Cortex of kidney (tissue), 1 donor: ENCODE data around the gene ARID1B.

Experiments used
- DNase-seq: peaks from one replicate; lab custom pipeline; 2025; lab: John Stamatoyannopoulos, UW

Gene ARID1B

DNA sequence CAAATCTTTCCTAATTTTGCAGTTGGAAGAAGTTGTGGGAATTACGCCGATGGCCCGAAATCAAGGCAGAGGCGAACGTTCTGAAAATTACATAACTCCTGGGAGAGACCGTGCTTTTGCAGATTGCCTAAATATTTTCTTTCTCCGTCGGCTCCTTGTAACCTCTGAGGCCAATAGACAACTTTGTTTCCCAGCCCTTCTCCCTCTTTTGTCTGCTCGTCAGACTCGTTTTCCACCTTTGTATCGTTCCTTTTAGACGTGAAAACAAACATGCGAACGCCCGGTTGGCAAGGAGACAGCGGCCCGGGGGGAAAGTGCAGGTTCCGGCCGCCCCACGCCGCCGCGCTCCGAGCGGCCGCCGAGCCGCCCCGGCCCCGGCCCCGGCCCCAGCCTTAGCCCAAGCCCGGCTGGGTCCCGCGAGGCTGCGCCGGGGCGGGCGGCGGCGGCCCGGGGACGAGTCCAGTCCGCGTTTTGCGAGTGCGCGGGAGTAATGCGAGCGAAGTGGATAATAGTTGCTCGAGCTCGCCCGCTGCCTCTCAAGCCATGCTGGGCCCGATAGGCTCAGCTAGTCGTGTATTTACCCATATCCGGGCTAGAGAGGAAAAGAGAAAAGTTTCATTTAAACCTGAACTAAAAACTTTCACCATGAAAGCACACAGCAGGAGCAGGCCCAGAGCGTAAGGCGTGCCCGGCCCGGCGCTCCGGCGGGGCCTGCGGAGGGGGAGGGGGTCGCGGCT is at the start of gene ARID1B:
Gene ARID1B, plus strand, starts transcription at position 539 of the 737 bp plus-strand sequence. CDS start 303 bp downstream, outside the sequence.
- DNase-seq, result no peak

DNA sequence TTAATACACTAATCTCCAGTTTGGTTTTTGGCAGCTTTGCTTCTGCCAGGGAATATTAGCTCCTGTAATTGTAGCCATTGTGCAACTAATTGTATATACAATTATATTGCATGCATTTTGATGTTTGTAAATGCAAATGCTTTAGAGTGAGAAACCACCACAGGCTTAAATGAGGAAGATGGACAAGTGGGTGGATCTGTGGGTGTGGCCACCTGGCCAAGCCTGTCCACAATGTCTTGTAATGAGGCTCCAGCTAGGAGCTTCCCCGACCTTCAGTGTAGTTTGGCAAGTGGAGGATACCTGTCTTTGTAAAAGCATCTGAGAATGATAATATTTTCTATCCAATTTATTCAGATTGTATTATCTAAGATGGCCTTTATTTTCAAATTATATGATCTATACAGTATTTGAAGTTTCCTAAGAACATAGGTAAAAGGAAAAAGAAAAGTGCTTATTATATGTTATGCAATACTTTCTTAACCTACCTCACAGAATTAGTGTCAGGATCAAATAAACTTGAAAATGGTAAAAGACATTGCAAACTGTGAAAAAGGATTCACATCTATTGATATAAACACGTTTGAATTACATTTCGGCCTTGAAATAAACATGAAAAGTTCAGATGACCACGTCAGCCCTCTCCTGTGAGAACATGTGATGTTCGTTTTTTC is 49.3 kb upstream of the ARID1B start:
- no peak for DNase-seq

DNA sequence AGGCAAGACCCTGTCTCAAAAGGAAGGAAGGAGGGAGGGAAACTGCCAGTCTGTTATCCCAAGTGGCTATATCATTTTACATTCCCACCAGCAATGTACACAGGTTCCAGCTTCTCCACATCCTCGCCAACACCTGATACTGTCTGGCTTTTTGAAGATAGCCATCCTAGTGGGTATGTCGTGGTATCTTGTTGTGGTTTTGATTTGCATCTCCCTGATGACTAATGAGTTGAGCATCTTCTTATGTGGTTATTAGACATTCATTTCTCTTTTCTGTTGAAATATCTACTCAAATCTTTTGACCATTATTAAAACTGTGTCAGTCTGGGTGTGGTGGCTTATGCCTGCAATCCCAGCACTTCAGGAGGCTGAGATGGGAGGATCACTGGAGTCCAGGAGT is 47.9 kb upstream of the ARID1B start:
- DNase-seq, result no peak

DNA sequence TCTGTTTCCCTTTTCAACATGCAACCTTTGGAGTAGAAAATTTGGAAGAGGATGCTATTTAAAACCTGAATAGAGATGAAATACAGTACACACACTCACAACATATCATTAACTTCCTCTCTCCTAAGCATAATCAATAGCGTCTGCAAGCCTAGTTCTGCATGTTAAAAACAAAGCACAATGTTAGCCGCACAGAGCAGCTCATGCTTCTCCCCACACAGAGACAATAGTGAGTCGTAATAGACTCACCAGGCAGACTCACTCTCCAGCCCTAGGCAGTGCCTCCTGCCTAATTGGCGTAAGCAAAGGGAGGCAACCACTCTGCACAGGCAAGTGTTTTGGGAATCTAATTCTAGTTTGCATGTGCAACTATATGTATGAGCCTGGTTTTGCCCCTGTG is 45.8 kb upstream of the ARID1B start:
- DNase-seq, result no peak

DNA sequence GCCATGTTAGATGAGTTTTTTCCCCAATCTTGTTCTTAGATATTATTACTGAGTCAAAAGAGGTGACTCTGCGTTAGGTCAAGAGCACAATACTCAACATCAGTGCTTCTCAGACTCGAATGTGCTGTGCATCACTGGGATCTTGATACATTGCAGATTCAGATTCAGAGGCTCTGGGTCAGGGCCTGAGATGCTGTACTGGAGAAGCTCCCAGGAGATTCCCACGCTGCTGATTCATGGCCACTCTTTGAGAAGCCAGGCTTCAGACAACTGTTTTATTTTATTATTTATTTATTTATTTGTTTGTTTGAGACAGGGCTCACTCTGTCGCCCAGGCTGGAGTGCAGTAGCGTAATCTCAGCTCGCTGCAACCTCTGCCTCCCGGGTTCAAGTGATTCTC is 41.4 kb upstream of the ARID1B start:
- no peak for DNase-seq

DNA sequence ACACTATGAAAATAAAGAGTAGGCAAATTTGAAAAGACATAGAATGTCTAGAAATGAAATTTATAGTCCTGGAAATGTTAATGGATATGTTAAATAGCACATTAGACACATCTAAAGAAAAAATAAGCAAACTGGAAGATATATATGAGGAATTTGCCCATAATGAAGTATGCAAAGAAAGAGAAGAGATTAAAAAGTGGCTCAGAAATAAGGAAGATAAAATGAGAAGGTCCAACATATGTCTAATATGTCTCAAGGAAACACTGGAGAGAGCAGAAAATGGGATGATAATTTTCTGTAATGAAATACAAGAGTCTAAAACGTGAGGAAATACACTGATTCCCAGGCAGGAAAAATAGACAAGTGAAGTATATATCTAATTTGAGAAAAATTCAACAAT is 36.6 kb upstream of the ARID1B start:
- no peak for DNase-seq

DNA sequence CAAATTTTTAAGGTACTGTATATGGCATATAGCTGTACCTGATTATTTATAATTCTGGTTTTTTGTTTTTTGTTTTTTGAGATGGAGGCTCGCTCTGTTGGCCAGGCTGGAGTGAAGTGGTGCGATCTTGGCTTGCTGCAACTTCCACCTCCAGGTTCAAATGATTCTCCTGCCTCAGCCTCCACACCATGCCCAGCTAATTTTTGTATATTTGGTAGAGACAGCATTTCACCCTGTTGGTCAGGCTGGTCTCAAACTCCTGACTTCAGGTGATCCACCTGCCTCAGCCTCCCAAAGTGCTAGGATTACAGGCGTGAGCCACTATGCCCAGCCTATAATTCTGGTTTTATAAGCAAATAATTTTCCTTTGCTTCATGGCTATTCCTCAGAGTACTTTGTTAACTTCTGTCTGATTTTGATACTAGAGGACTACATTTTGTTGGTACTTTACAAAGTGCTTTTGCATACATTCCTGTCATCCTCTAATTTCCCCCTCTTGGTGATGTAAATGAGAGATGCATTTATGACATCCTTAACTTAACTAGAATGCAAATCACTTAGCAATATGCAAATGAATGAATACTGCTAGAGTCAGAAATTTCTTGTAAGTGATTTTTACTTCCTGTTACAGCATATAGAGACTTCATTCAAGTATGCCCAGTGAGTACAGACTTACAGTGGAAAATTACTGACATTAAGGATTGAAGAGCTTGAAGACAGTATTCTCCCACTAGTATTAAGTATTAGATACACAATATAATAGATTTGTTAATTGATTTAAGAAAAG is 35.7 kb upstream of the ARID1B start:
- no peak for DNase-seq

DNA sequence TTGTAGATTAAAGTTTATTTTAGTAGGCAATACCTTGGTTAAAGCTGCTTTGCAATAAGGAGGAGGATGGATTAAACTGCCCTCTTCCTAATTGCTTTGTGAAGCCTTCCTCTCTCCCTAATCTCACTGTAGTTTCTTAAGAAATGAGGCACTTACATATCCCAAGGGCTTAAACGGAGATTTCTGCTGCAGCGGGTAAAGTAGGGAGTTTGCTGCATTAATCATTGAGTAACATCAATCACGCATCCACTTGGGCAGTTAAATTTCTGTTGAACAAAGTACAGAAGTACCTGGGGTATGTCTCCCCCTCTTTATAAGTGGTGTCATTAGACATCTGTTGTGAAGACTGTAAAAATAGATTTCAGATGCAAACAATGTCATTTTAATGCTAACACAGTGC is 29.5 kb upstream of the ARID1B start:
- DNase-seq, result no peak

DNA sequence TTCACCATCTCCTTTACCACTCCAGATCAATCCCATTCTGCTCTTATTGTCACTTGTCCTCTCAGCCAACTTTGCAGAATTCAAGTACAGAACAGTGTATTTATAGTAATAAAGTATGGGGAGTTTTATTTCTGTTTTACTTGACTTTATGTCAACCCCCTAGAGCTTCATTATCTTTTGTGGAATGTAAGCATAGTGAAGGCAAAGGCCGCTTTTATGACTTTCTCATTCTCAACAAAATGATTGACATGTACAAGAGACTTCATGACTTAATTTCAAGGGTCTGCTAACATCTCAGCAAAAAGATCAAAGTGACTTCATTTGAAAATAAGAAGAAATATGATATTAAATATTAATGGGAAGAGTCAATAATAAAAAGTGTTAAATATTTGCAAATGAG is 28.7 kb upstream of the ARID1B start:
- DNase-seq, result no peak

DNA sequence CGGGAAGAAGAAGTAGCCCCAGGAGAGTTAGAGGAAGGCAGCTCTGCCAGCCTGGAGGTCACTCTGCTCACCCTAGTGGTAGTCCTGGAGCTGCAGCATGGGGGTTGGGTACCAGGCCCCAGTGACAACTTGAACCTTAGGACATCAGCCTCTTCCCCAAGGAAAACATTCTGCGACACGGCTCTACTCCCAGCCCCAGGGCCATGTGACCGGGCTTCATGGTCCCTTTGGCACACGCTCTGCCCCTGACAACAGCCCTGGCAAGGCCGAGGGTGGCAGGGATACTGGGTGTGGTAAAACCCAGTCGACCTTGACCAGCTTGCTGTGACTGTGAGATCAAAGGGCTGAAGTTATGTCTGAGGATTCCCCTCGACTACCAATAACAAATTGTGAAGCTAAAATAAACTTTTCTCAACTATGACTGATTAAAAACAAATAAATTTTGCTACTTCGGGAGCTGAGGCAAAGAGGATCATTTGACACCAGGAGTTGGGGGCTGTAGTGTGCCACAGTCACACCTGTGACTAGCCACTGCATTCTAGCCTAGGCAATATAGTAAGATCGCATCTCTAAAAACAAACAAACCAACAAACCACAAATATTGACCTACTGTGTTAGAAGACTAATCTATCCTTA is 24.4 kb upstream of the ARID1B start:
- DNase-seq, result no peak

DNA sequence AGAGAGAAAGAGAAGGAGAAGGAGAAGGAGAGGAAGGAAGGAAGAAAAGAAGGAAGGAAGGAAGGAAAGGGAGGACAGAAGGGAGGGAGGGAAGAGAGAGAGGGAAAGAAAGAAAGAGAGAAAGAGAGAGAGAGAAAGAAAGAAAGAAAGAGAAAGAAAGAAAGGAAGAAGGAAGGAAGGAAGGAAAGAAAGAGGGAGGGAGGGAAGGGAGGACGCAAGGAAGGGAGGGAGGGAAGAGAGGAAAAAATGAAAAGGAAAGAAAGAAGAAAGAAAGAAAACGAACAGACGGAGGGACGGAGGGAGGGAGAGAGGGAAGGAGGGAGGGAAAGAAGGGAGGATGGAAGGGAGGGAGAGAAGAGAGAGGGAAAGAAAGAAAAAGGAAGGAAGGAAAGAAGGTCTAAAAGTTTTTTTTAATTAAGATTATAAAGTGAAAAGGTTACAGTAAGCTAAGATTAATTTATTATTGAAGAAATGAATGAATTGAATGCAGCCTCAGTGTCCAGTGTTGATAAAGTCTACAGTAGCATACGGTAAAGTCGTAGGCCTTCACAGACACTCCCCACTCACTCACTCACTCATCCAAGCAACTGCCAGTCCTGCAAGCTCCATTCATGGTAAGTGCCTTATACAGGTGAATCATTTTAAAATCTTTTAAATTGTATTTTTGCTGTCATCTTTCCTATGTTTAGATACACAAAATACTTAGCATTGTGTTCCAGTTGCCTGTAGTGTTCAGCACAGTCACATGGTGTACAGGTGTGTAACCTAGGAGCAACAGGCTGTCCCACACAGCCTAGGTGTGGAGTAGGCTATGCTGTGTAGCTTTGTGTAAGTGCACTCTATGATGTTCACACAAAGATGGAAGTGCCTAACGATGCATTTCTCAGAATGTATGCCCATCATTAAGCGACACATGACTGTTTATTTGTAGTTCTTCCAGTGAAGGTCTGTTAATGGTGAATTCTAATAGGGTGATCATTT is 20.3 kb upstream of the ARID1B start:
- DNase-seq, result no peak

DNA sequence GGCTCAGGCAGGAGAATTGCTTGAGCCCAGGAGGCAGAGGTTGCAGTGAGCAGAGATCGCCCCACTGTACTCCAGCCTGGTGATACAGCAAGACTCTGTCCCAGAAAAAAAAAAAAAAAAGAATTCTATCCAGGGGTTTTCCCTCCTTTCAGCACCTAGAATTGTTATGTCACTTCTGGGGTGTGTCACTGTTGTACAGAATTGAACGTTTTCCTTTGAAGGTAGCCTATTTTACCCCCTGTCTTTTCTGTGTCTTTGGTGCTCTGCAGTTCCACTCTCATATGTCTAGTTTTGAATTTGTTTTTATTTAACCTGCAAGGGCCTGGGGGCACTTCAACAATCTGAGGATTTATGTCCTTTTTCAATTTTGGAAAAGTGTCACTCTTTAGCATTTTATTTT is 19.3 kb upstream of the ARID1B start:
- no peak for DNase-seq

DNA sequence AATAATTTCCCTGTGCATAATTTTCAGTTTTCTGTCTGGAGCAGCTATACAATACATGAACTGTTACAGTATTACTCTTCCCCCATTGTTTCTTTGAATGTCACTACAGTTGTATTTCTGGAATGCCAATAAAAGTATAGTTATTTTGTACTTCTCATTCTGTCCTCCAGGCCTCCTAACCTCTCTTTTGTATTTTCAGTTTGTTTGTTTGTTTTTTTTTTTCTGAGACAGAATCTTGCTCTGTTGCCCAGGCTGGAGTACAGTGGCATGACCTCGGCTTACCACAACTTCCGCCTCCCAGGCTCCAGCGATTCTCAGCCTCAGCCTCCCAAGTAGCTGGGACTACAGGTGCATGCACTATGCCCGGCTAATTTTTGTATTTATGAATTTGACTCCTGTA is 16.8 kb upstream of the ARID1B start:
- no peak for DNase-seq

DNA sequence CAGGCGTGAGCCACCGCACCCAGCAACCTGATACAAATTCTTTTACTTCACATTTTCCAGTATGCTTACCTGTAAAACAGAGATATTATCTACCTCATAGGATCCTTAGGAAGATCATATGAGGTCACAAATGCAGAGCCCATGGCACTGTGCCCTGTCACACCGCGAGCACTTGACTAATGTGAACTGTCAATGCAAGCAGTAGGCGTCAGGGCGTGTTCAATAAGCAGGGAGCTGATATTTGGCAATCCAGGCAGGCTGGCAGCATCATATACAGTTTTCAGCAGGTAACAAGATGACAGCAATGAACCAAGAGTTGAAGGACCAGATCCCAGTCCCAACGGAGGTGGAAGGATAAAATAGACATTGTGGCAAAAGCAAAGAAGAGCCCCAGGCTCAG is 14.6 kb upstream of the ARID1B start:
- DNase-seq, result no peak

DNA sequence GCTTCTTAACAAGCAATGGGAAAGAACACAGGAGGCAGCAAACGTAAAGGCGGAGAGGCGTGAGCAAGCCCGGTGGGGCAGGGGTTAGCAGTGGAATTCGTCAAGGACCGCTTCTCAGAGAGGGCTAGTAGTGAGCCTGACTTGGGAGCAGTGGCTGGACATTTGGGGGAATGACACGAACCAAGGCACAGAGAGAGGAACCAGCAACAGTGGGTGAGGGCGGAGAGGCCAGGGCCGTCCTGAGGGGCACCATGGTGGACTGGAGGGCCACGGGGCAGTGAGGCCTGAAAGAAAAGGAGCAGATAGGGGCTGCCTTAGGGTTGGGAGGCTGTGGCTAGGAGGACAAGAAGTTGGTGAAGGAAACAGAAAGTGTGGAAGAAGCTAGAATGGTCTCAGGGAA is 12.1 kb upstream of the ARID1B start:
- no peak for DNase-seq

DNA sequence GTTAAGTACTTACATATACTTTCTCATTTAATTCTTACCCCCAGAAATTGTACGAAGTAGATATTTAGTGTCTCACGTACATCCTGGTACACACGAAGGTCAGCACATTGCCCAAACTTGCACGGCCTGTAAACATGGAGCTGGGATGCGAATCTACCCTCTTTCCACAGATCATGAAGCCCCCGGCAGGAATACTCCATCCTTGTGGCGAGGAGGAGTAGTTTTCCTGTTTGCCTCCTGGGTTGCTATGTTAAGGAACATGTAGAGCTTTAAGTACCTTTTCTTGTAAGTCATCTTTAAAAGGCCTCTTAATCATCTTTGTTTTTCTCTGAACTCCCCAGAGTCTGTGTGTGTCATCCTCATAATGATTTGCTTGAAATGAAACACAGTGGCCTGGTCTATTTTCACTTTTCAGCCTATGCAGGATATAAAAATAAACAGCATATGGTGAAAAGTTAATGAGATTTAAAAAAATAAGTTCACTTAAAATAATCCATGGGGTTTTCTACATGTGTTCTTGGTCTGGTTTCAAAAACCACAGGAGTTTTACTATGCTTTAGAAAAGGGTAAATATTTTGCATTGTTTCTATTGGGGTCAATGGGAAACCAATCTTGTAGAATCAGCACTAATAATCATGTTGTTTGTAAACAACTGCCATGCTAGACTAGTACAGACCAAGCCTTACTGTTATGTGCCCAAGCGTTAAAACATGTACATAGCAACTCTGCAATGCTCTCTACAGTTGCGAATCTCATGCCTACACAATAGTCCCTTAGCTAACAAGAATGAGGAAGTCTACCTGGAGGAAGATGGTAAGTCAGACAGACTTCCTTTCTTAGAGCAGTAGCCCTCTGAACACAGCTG is 9.3 kb upstream of the ARID1B start:
- no peak for DNase-seq

DNA sequence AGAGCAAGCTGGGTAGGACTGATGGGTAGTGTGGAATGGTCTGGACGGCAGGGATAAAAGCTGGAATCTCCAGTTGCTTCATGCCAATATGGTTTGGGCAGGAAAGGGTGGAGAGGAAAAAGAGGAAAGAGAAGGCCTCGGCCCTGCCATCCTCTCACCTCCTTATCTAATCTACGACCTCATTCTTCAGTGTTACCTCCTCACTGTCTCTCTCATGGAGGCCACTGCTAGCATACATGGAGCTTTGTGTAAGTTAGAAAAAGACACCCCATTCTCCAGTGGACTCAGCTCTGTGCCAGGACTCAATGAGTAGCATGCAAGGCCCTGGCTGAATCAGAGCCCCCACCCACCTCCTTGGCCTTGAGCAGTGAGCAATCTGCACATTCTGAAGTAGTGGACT is 6.1 kb upstream of the ARID1B start:
- no peak for DNase-seq

DNA sequence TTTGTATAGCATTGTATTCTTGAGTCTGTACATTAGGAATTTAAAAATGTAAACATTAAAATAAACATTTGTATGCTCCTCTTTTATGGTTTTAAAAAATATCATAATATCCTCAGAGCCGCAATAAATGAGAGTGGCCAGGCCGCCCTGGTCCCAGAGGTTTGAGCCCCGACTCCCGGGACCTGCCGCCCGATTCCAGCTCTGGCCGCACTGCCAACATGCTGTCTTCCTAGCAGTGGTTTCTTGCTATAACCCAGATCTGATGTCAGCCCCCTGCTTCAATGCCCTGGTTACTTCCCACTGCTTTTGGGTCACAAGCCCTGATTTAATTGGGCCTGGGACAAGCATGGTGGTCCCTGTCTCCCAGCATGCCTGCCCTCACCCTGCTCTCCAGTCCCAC is 5.4 kb upstream of the ARID1B start:
- DNase-seq, result no peak

DNA sequence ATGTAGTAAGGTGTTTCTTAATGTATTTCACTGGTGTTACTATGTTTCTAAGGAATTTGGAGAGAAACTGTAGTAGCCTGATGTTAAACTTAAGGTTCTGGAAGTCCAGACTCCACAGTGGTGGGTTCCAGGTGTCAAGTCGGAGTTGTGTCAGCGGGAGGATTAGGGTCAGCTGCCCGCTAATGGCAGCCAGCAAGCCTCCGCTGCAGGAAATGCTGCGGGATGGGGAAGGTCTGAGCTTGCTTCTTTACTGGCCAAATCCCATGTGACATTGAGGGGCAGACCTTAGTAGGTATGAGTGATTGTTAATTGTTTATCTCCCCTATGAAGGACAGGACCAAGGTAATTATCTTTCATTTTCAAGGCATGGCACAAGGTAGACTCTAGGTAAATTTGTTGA is 3.7 kb upstream of the ARID1B start:
- no peak for DNase-seq
